Rectal smooth muscle tissue (tissue), 1 donor: ENCODE results near the gene TSTD2.
"Not testable (repeated sequence)": the region's sequence is repeated elsewhere in the genome, so short reads cannot be mapped to it uniquely, and the experiment has no call there.

Experiments used
- H3K27ac ChIP-seq: one replicate; pipeline ENCODE4 v1.7.0; 2013; ENCODE audit warnings: low read depth, low read length, inconsistent platforms
- H3K27me3 ChIP-seq: one replicate; pipeline ENCODE4 v1.7.0; 2013; ENCODE audit warnings: low read length; ENCODE audit not compliant: control insufficient read depth, insufficient read depth
- H3K36me3 ChIP-seq: one replicate; pipeline ENCODE4 v1.7.0; 2013; ENCODE audit warnings: low read length; ENCODE audit not compliant: control insufficient read depth, insufficient read depth
- H3K4me1 ChIP-seq: one replicate; pipeline ENCODE4 v1.7.0; 2013; ENCODE audit warnings: low read length; ENCODE audit not compliant: control insufficient read depth, insufficient read depth
- H3K4me3 ChIP-seq: one replicate; pipeline ENCODE4 v1.7.0; 2013; ENCODE audit warnings: low read length
- H3K9ac ChIP-seq: one replicate; pipeline ENCODE4 v1.7.0; 2013; ENCODE audit warnings: low read length

The TSTD2 gene

GRCh38 chr9:97574921-97575672 is 58.1 kb downstream of the TSTD2 start:
- H3K4me1 ChIP-seq: peaks cover 20% of the 10 kb centered on the region
- H3K4me3 ChIP-seq, H3K36me3 ChIP-seq, H3K27me3 ChIP-seq, H3K27ac ChIP-seq, H3K9ac ChIP-seq: not testable (repeated sequence)

- H3K9ac ChIP-seq, H3K27me3 ChIP-seq, H3K4me3 ChIP-seq, H3K36me3 ChIP-seq, H3K27ac ChIP-seq: not testable (repeated sequence)
- H3K4me1 ChIP-seq: peaks cover 20% of the 10 kb centered on the region
These were observed 59.0 kb downstream of the TSTD2 start for GRCh38 chr9:97574101-97574571.

- no peak overlapping the region for H3K9ac ChIP-seq
- no peaks in the 10 kb centered on the region for H3K36me3 ChIP-seq
- no peak overlapping the region for H3K4me3 ChIP-seq
- H3K27ac ChIP-seq: no peak overlapping the region
- H3K4me1 ChIP-seq: peaks cover 20% of the 10 kb centered on the region
- H3K27me3 ChIP-seq: no peaks in the 10 kb centered on the region
These were observed 59.6 kb downstream of the TSTD2 start for GRCh38 chr9:97573482-97574073.

GRCh38 chr9:97572892-97573365 is 60.2 kb downstream of the TSTD2 start:
- no peak overlapping the region for H3K27ac ChIP-seq
- H3K4me1 ChIP-seq: peaks cover 20% of the 10 kb centered on the region
- no peaks in the 10 kb centered on the region for H3K36me3 ChIP-seq
- H3K9ac ChIP-seq: no peak overlapping the region
- H3K27me3 ChIP-seq: no peaks in the 10 kb centered on the region
- no peak overlapping the region for H3K4me3 ChIP-seq

- H3K9ac ChIP-seq: no peak overlapping the region
- H3K4me1 ChIP-seq: peaks cover 20% of the 10 kb centered on the region
- H3K36me3 ChIP-seq: no peaks in the 10 kb centered on the region
- no peak overlapping the region for H3K4me3 ChIP-seq
- no peak overlapping the region for H3K27ac ChIP-seq
- no peaks in the 10 kb centered on the region for H3K27me3 ChIP-seq
These were observed 60.8 kb downstream of the TSTD2 start for GRCh38 chr9:97572196-97572891.

GRCh38 chr9:97571664-97572063 is 61.5 kb downstream of the TSTD2 start:
- H3K27ac ChIP-seq: no peak overlapping the region
- H3K36me3 ChIP-seq: no peaks in the 10 kb centered on the region
- no peak overlapping the region for H3K4me3 ChIP-seq
- no peak overlapping the region for H3K9ac ChIP-seq
- H3K27me3 ChIP-seq: no peaks in the 10 kb centered on the region
- peaks cover 20% of the 10 kb centered on the region for H3K4me1 ChIP-seq

GRCh38 chr9:97570899-97571298 is 62.3 kb downstream of the TSTD2 start:
- Histone ChIP-seq H3K27me3 (no peaks in the 10 kb centered on the region), H3K4me3 (no peak overlapping the region), H3K36me3 (no peaks in the 10 kb centered on the region), H3K27ac (no peak overlapping the region), H3K4me1 (peaks cover 20% of the 10 kb centered on the region), H3K9ac (no peak overlapping the region)

- no peaks in the 10 kb centered on the region for H3K27me3 ChIP-seq
- peaks cover 31% of the 10 kb centered on the region for H3K4me1 ChIP-seq
- H3K27ac ChIP-seq: no peak overlapping the region
- H3K4me3 ChIP-seq: no peak overlapping the region
- no peaks in the 10 kb centered on the region for H3K36me3 ChIP-seq
- H3K9ac ChIP-seq: no peak overlapping the region
These were observed 64.5 kb downstream of the TSTD2 start for GRCh38 chr9:97568461-97569275.

- no peak overlapping the region for H3K9ac ChIP-seq
- H3K36me3 ChIP-seq: no peaks in the 10 kb centered on the region
- peaks cover 31% of the 10 kb centered on the region for H3K4me1 ChIP-seq
- H3K4me3 ChIP-seq: no peak overlapping the region
- H3K27me3 ChIP-seq: no peaks in the 10 kb centered on the region
- H3K27ac ChIP-seq: no peak overlapping the region
These were observed 65.3 kb downstream of the TSTD2 start for GRCh38 chr9:97567894-97568202.

GRCh38 chr9:97567182-97567893 is 65.8 kb downstream of the TSTD2 start:
- Histone ChIP-seq H3K4me1 (peaks cover 31% of the 10 kb centered on the region), H3K4me3 (no peak overlapping the region), H3K27ac (no peak overlapping the region), H3K36me3 (no peaks in the 10 kb centered on the region), H3K27me3 (no peaks in the 10 kb centered on the region), H3K9ac (no peak overlapping the region)

- Histone ChIP-seq H3K4me1 (peaks cover 11% of the 10 kb centered on the region), H3K27ac (no peak overlapping the region), H3K9ac (no peak overlapping the region), H3K4me3 (no peak overlapping the region), H3K36me3 (no peaks in the 10 kb centered on the region), H3K27me3 (no peaks in the 10 kb centered on the region)
These were observed 67.9 kb downstream of the TSTD2 start for GRCh38 chr9:97565262-97565661.
